RWPE2 (cell line): ENCODE results near the gene EPS8.

ENCODE experiments used
- ATAC-seq: fragments of 200-7000 bp; cut with Tn5 transposase; 3 replicates; pipeline ENCODE4 v1.9.1; 2021; ENCODE audit warnings: low read depth
- DNase-seq: peaks from one replicate; pipeline ENCODE4 v3.0.0-alpha.2; 2020; ENCODE audit warnings: low spot score
- H3K27ac ChIP-seq: fragments of 450-650 bp; 2 replicates; pipeline ENCODE4 v1.5.1; 2017; ENCODE audit warnings: mild to moderate bottlenecking; ENCODE audit not compliant: poor library complexity, severe bottlenecking
- H3K27me3 ChIP-seq: fragments of 250-450 bp; sonication (Bioruptor Pico); 2 replicates; pipeline ENCODE4 v1.5.1; 2021; ENCODE audit warnings: mild to moderate bottlenecking, moderate library complexity; ENCODE audit not compliant: insufficient read depth, poor library complexity, severe bottlenecking
- H3K36me3 ChIP-seq: fragments of 250-450 bp; sonication (Bioruptor Pico); 2 replicates; pipeline ENCODE4 v1.5.1; 2020; ENCODE audit warnings: low read depth, mild to moderate bottlenecking, moderate library complexity
- H3K4me1 ChIP-seq: fragments of 250-450 bp; sonication (Bioruptor Pico); 2 replicates; pipeline ENCODE4 v1.5.1; 2021; ENCODE audit warnings: mild to moderate bottlenecking, moderate library complexity; ENCODE audit not compliant: insufficient read depth, poor library complexity, severe bottlenecking
- H3K4me3 ChIP-seq: fragments of 250-450 bp; sonication (Bioruptor Pico); 2 replicates; pipeline ENCODE4 v1.5.1; 2021; ENCODE audit warnings: mild to moderate bottlenecking, moderate library complexity; ENCODE audit not compliant: severe bottlenecking
- H3K9me3 ChIP-seq: fragments of 250-450 bp; sonication (Bioruptor Pico); 2 replicates; pipeline ENCODE4 v1.5.1; 2021; ENCODE audit warnings: mild to moderate bottlenecking, moderate library complexity; ENCODE audit not compliant: severe bottlenecking
- CTCF ChIP-seq: fragments of 450-650 bp; IDR thresholded peaks from one replicate; pipeline ENCODE4 v1.5.1; 2017; ENCODE audit warnings: mild to moderate bottlenecking, moderate library complexity; ENCODE audit not compliant: poor library complexity, severe bottlenecking

EPS8 gene

GRCh38 chr12:15811214-15812127 lies 22.3 kb upstream of the EPS8 start:
- H3K4me3 ChIP-seq: no peak overlapping the region
- TF ChIP-seq CTCF: no peak
- H3K9me3 ChIP-seq: no peaks in the 10 kb centered on the region
- ATAC-seq: no peak
- DNase-seq: no peak
- H3K36me3 ChIP-seq: no peaks in the 10 kb centered on the region
- no peak overlapping the region for H3K27ac ChIP-seq
- H3K27me3 ChIP-seq: no peaks in the 10 kb centered on the region
- no peaks in the 10 kb centered on the region for H3K4me1 ChIP-seq

- no peaks in the 10 kb centered on the region for H3K27me3 ChIP-seq
- DNase-seq: no peak
- no peak for ATAC-seq
- no peak for TF ChIP-seq CTCF
- H3K27ac ChIP-seq: no peak overlapping the region
- no peaks in the 10 kb centered on the region for H3K4me1 ChIP-seq
- no peaks in the 10 kb centered on the region for H3K36me3 ChIP-seq
- no peaks in the 10 kb centered on the region for H3K9me3 ChIP-seq
- no peak overlapping the region for H3K4me3 ChIP-seq
Observed at GRCh38 chr12:15808652-15809051, 19.5 kb upstream of the EPS8 start.

GRCh38 chr12:15808250-15808649 lies 19.1 kb upstream of the EPS8 start:
- H3K9me3 ChIP-seq: no peaks in the 10 kb centered on the region
- no peak overlapping the region for H3K27ac ChIP-seq
- TF ChIP-seq CTCF: no peak
- DNase-seq (no peak), ATAC-seq (no peak)
- H3K4me1 ChIP-seq: no peaks in the 10 kb centered on the region
- no peaks in the 10 kb centered on the region for H3K36me3 ChIP-seq
- no peak overlapping the region for H3K4me3 ChIP-seq
- H3K27me3 ChIP-seq: no peaks in the 10 kb centered on the region

GRCh38 chr12:15806826-15807225 lies 17.6 kb upstream of the EPS8 start:
- TF ChIP-seq CTCF: no peak
- ATAC-seq: no peak
- Histone ChIP-seq H3K36me3 (no peaks in the 10 kb centered on the region), H3K27me3 (no peaks in the 10 kb centered on the region), H3K4me1 (no peaks in the 10 kb centered on the region), H3K27ac (no peak overlapping the region), H3K4me3 (no peak overlapping the region), H3K9me3 (no peaks in the 10 kb centered on the region)
- DNase-seq: no peak
